Stimulated activated naive CD8-positive, alpha-beta T cell treated with anti-CD3 and anti-CD28 coated beads, Interleukin-15, Interleukin-2, amounts not matched to agents 100 U/mL and 50 U/mL, for 24 hours (primary cell): ENCODE results near the gene ADRA2C.

ENCODE experiments used
- ATAC-seq: fragments of 150-1000 bp; cut with Tn5 transposase; one replicate; pipeline ENCODE4 v1.10.0; 2021
- DNase-seq: peaks from one replicate; pipeline ENCODE4 v3.0.0; 2021

ADRA2C gene

GRCh38 chr4:3760346-3760745 is 5.8 kb upstream of the ADRA2C start:
- no peak for DNase-seq
- no peak for ATAC-seq

DNA sequence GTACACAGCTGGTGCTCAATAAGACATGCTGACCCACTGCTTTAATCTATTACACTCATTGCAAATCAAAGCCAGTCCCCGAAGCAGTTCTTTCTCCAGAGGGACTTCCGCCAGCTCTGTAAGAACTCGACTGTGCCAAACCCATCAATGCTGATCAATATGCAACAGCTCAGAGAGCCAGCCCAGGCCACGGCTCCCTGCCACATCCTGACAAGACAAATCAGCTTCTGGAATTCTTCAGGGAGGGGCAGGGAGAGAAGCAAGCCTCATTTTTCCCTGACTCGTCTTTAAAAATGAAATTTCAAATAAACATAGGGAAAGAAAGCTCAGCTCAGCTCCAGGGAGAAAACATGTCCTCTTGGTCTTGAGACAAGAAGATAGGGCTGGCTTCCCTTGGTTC is 5.3 kb upstream of the ADRA2C start:
- DNase-seq = no peak
- ATAC-seq = no peak

DNA sequence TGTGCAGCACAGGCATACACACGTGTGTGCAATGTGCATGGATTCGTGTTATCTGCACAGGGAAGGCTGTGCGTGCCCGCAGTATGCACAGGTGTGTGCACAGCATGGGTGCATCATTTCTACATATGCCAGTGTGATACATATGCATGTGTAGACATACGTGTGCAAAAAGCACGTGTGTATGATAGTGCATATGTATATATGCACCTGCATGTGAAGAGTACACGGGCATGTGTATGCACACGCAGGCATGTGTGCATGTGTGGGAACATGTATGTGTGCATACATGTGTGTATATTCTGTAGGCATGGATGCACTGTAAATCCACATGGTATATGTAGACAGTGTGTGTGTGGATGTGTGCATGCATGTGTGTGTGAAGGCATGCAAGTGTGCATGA is 3.9 kb upstream of the ADRA2C start:
- DNase-seq (no peak), ATAC-seq (no peak)

- DNase-seq (no peak), ATAC-seq (no peak)
Measured at GRCh38 chr4:3762753-3763549, 3.2 kb upstream of the ADRA2C start.

DNA sequence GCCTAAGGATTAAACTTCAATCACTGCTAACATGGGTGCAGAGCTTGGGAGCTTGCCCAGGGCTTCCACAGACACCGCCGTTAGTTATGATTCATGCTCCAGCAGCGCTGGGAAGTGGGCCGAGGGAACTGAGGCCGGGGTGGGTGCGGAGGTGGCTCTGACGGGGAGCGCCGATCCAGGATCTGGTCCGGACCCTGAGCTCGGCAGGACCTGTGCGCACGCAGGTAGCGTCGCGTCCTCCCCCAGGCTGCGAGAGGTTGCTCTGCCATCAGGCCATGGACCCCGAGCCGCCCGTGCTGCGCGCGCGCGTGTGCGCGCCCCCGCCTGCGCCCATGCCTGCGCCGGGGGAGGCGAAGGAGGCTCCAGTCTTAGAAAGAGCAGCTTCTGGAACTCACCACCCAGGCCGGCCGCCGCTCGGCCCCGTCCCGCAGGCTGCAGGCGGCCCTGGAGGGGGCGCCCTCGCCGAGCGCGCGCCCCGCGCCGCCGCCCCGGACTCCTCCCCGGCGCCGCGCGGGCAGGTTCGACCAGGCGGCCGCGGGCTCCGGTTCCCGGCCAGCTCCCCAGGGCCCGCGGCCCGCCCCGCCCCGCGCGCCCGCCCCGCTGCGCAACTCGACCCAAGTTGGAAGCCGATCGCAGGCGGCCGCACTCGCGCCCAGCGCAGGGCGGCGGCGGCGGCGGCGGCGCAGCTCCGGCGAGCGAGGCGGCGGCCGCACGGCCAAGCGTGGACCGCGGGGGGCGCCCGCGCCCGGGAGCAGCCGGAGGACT is 732 bp upstream of the ADRA2C start:
- ATAC-seq (no peak), DNase-seq (peak; percentile 15)

DNA sequence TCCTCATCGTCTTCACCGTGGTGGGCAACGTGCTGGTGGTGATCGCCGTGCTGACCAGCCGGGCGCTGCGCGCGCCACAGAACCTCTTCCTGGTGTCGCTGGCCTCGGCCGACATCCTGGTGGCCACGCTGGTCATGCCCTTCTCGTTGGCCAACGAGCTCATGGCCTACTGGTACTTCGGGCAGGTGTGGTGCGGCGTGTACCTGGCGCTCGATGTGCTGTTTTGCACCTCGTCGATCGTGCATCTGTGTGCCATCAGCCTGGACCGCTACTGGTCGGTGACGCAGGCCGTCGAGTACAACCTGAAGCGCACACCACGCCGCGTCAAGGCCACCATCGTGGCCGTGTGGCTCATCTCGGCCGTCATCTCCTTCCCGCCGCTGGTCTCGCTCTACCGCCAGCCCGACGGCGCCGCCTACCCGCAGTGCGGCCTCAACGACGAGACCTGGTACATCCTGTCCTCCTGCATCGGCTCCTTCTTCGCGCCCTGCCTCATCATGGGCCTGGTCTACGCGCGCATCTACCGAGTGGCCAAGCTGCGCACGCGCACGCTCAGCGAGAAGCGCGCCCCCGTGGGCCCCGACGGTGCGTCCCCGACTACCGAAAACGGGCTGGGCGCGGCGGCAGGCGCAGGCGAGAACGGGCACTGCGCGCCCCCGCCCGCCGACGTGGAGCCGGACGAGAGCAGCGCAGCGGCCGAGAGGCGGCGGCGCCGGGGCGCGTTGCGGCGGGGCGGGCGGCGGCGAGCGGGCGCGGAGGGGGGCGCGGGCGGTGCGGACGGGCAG is 792 bp downstream of the ADRA2C start:
- peak; percentile 14 for DNase-seq
- ATAC-seq = no peak

GRCh38 chr4:3767570-3768288 is 1.5 kb downstream of the ADRA2C start:
- ATAC-seq (no peak), DNase-seq (peak; percentile 8)

DNA sequence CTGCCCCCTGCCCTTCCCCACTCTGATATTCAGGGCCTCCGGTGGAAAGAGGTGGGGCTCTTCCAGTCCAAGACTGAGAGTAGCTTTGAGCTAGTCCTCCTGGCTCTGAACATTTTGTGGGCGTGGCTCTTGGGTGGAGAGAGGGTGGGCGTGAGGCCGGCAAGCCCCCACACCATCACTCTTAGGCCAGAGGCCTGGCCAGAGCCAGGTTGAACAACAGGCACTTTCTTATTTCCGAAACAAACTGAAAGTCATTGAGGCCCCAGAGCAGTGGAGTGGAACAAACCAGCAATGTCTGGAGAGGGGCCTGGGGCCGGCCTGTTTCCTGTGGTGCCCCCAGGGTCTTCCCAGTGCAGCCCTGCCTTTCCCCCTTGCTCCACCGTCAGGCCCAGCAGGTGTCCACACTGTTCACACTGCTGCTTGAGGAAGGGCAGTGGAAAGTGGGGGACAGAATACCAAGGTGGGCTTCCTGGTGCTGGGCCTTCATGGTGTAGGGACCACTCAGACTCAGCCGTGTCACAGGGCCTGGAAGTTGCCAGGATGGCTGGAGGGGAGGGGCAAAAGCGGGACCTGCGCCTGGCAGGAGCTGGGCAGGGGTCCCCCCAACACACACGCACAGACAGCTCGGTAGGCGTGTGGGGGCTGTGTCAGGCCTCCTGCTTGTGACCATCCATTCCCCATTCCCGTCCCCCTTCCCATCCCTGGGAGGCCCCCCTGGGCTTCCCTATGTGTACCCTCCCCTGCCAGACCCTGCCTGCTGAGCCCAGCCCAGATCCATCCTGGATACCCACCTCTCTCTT is 2.9 kb downstream of the ADRA2C start:
- no peak for ATAC-seq
- DNase-seq = no peak

DNA sequence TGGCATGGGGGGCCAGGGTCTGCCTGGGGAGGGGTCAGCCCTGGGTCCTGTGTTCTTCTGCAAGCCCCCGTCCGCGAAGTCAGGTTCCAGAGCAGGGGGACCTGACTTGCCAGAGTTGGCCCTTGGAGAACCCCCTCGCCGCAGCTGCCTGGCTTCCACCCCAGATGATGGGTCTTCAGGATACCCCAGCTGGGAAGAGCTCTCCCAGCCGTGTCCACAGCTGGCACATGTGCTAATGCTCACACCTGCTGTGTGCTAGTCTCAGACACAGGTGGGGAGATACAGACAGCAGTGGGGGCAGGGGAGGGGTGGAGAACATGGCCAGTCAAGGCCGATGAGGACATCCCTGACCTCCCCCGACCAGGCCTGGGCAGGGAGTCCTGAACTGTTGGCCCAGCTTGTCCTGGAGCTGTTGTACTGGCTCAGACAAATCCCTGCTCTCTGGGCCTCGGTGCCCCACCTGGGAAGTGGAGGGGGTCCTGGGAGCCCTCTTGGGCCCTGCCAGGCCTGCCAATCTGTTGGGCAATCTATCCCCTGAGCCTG is 3.5 kb downstream of the ADRA2C start:
- no peak for DNase-seq
- ATAC-seq = no peak

DNA sequence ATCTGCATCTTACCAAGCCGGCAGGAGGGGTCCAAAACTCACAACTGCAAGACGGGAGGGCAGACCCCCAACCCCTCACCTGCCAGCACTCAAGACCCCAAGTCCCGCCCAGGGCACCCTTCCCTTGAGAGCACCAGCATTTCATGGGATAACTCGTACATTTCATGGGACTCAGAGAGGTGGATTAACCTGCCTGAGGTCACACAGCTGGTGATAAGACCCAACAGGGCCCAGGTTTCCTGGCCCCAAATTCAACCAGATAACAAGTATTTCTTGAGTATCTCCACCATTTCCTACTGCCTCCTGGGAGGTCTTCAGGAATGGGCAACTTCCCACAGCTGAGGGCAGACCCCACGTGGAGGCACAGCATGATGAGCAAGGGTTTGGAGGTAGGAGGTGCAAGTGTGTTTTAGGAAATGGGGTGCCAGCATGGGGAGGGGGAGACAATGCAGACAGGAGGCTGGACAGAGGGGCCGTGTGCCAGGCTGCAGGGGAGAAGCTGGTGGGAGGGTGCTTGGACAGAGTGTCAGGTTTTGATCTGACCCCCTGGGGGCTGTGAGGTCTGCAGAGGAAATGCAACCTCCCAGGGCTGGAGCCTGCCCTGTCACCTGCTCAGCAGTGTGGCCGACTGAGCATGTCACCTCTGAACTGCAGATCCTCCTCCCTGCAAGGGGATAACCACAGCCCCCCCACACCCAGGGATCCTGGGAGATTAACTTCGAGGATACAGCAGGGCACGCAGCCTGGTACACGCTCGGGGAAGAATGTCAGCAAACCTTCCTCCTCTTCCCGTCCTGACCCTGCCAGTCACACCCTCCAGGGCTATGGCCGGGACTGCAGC is 4.4 kb downstream of the ADRA2C start:
- ATAC-seq (no peak), DNase-seq (no peak)

DNA sequence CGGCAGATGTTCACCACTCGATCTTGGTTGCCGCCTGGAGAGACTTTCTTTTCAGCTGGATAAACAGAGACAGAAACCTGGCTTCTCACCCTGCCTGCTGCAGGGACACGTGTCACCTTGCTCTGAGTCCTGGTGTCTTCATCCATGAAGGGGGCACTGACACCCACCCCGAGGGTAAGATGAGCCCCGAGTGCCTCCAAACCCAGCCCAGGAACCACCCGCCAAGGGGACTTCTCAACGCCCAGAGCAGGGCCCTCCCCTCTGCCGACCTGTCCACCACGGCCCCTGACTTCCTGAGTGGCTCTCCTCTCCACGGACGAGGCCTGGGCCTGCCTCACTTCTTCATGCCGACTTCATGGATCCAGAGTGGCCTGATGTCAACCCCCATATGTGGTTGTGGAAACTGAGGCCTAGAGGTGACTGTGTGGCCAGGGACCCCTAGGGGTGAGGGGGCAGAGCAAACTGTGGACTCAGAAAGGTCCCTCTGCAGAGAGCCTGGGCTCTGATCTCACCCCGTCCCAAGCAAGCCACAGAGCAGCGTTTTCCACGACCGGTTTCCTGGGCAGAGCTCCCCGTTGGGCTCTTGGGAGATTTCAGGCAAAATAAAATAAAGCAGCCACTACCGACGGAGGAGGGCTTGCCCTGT is 5.1 kb downstream of the ADRA2C start:
- ATAC-seq (no peak), DNase-seq (no peak)

DNA sequence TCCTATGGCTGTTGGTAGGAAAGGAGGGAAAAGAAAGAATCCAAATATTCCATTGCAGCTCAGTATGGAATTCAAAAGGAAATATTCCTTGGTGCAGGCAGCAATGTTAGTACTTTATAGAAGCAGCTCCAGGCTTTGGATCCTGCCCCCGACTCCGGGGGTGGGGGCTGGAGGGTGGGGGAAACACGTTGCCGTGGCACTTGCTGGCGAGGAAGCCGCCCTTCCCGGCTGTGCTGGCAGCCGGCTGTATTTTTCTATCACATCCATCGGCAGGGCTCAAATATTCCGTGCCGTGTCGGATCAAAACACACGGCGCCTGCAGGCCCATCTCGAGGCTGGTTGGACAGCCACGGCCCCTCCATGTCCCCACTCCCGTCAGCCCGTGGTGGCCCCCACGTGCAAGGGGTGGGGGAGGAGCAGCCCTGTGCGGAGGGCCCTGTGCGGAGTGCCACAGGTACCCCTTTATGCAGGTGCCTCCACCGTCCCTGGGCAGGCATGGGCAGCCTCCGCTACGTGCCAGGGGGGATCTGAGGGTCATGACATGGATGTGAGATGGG is 5.8 kb downstream of the ADRA2C start:
- no peak for DNase-seq
- ATAC-seq = no peak

DNA sequence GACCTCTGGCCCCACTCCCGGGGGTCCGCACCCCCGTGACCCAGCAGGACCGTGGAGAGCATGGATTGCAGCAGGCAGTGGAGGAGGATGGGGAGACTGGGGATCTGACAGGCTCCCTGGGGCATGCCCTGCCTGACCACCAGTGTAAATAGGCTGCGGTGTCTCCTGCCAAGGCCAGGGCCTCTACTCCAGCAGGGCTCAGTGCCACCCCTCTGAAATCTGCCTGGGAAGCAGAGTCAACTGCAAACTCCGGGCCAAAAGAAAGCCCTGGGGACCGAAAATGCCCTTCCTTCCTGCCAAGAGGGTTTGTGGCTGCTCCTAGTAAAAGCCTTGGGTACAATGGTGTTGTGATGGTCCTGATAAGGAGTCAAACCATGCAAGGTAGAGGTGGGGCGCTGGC is 6.4 kb downstream of the ADRA2C start:
- no peak for DNase-seq
- no peak for ATAC-seq

GRCh38 chr4:3773552-3774001 is 7.4 kb downstream of the ADRA2C start:
- no peak for ATAC-seq
- no peak for DNase-seq

GRCh38 chr4:3774253-3774883 is 8.2 kb downstream of the ADRA2C start:
- no peak for DNase-seq
- ATAC-seq = no peak

- DNase-seq (no peak), ATAC-seq (no peak)
Measured at GRCh38 chr4:3775005-3775404, 8.8 kb downstream of the ADRA2C start.

- DNase-seq = no peak
- ATAC-seq = no peak
Measured at GRCh38 chr4:3775576-3775975, 9.4 kb downstream of the ADRA2C start.

GRCh38 chr4:3776166-3777032 is 10.2 kb downstream of the ADRA2C start:
- ATAC-seq (no peak), DNase-seq (no peak)
